ENCODE data around the gene FAM228A.
"Not testable (repeated sequence)": the region's sequence is repeated elsewhere in the genome, so short reads cannot be mapped to it uniquely, and the experiment has no call there.

The FAM228A gene

GRCh38 chr2:24191848-24192247 is 17.0 kb downstream of the FAM228A start:
- Histone ChIP-seq H3K27ac (no peak overlapping the region), H3K4me3 (ENCODE audit: low read depth, low read length) (no peak overlapping the region), H3K27me3 (replicated peaks) (no peaks in the 10 kb centered on the region), H3K36me3 (replicated peaks) (no peaks in the 10 kb centered on the region)
- DNase-seq = no peak
- no peak for TF ChIP-seq CTCF (IDR thresholded peaks at IDR 0.05; ENCODE audit: low read depth, low read length, missing control alignments)
- in situ Hi-C loops (cut with HindIII; ENCODE audit: low pct_ligation_motif_present, low sequenced_read_pairs) = no loop called here

- H3K27ac ChIP-seq; H3K27me3 ChIP-seq (replicated peaks); in situ Hi-C loops (cut with HindIII; ENCODE audit: low pct_ligation_motif_present, low sequenced_read_pairs); H3K4me3 ChIP-seq (ENCODE audit: low read depth, low read length); DNase-seq; H3K36me3 ChIP-seq (replicated peaks): not testable (repeated sequence)
Observed at GRCh38 chr2:24197213-24197612, 22.4 kb downstream of the FAM228A start.

GRCh38 chr2:24199968-24200590 is 25.2 kb downstream of the FAM228A start:
- H3K36me3 ChIP-seq (replicated peaks) = no peaks in the 10 kb centered on the region
- no peak overlapping the region for H3K4me3 ChIP-seq (ENCODE audit: low read depth, low read length)
- H3K27ac ChIP-seq = no peak overlapping the region
- H3K27me3 ChIP-seq (replicated peaks) = no peaks in the 10 kb centered on the region
- TF ChIP-seq CTCF (IDR thresholded peaks at IDR 0.05; ENCODE audit: low read depth, low read length, missing control alignments) = no peak
- no peak for DNase-seq
- in situ Hi-C loops (cut with HindIII; ENCODE audit: low pct_ligation_motif_present, low sequenced_read_pairs) = no loop called here

GRCh38 chr2:24200799-24201198 is 25.9 kb downstream of the FAM228A start:
- in situ Hi-C loops (cut with HindIII; ENCODE audit: low pct_ligation_motif_present, low sequenced_read_pairs) = no loop called here
- no peak for DNase-seq
- Histone ChIP-seq H3K4me3 (ENCODE audit: low read depth, low read length) (no peak overlapping the region), H3K36me3 (replicated peaks) (no peaks in the 10 kb centered on the region), H3K27me3 (replicated peaks) (no peaks in the 10 kb centered on the region), H3K27ac (no peak overlapping the region)
- TF ChIP-seq CTCF (IDR thresholded peaks at IDR 0.05; ENCODE audit: low read depth, low read length, missing control alignments) = no peak

GRCh38 chr2:24203029-24203786 is 28.4 kb downstream of the FAM228A start:
- Histone ChIP-seq H3K36me3 (replicated peaks) (no peaks in the 10 kb centered on the region), H3K27ac (no peak overlapping the region), H3K4me3 (ENCODE audit: low read depth, low read length) (no peak overlapping the region), H3K27me3 (replicated peaks) (no peaks in the 10 kb centered on the region)
- TF ChIP-seq CTCF (IDR thresholded peaks at IDR 0.05; ENCODE audit: low read depth, low read length, missing control alignments) = no peak
- no peak for DNase-seq
- in situ Hi-C loops (cut with HindIII; ENCODE audit: low pct_ligation_motif_present, low sequenced_read_pairs) = no loop called here

- in situ Hi-C loops (cut with HindIII; ENCODE audit: low pct_ligation_motif_present, low sequenced_read_pairs) = no loop called here
Observed at GRCh38 chr2:24203787-24204150, 28.9 kb downstream of the FAM228A start.

More at GRCh38 chr2:24203787-24204150, 28.9 kb downstream of the FAM228A start:
- Histone ChIP-seq H3K4me3 (ENCODE audit: low read depth, low read length) (no peak overlapping the region), H3K27me3 (replicated peaks) (no peaks in the 10 kb centered on the region), H3K36me3 (replicated peaks) (no peaks in the 10 kb centered on the region), H3K27ac (no peak overlapping the region)
- TF ChIP-seq CTCF (IDR thresholded peaks at IDR 0.05; ENCODE audit: low read depth, low read length, missing control alignments) = no peak
- DNase-seq = no peak
